PC-3 (cell line): Measurements from ENCODE around the gene NOTCH4. TPM values are rescaled to one million over a fixed set of nuclear protein-coding genes. Genes with fewer than 3 reads are reported as not detected.

Experiments
- ATAC-seq: fragments of 200-7000 bp; cut with Tn5 transposase; 2 replicates; pipeline ENCODE4 v1.9.1; 2020; ENCODE audit warnings: mild to moderate bottlenecking, moderate library complexity
- BruUV-seq: library from RNA; stranded (reverse); fragments of 400-500 nt; replicated peaks from 2 replicates; lab custom pipeline; 2021; lab: Mats Ljungman, UMichigan
- CTCF ChIA-PET: fragments of 300-600 bp; sonication (Branson Sonifier 250); formaldehyde crosslinking; loops from one replicate; lab custom pipeline; 2022; ENCODE audit warnings: antibody characterized with exemption; lab: Charles Lee
- POLR2A ChIA-PET: fragments of 300-600 bp; sonication (Branson Sonifier 250); formaldehyde crosslinking; loops from one replicate; lab custom pipeline; 2022; ENCODE audit warnings: antibody characterized with exemption; ENCODE audit not compliant: unreplicated experiment; lab: Charles Lee
- DNase-seq: peaks from one replicate; pipeline ENCODE4 v3.0.0-alpha.2; 2015
- H2AFZ ChIP-seq: fragments of 300-600 bp; sonication (generic); 2 replicates; pipeline ENCODE4 v1.6.0; 2016; ENCODE audit warnings: antibody characterized with exemption, low read length
- H3F3A ChIP-seq: fragments of 300-600 bp; sonication (generic); one replicate; pipeline ENCODE4 v1.6.0; 2017; ENCODE audit warnings: antibody characterized with exemption, low read length, control low read depth, mild to moderate bottlenecking; ENCODE audit not compliant: unreplicated experiment
- H3K27ac ChIP-seq: fragments of 300-600 bp; sonication (generic); 2 replicates; pipeline ENCODE4 v1.5.1; 2016; ENCODE audit warnings: mild to moderate bottlenecking, low read length
- H3K27me3 ChIP-seq: fragments of 300-600 bp; sonication (generic); 2 replicates; pipeline ENCODE4 v1.6.1; 2016; ENCODE audit warnings: low read length, mixed read lengths
- H3K36me3 ChIP-seq: fragments of 300-600 bp; sonication (generic); 2 replicates; pipeline ENCODE4 v1.6.1; 2016; ENCODE audit warnings: low read depth, mixed run types, low read length, mixed read lengths
- H3K4me1 ChIP-seq: fragments of 300-600 bp; sonication (generic); 2 replicates; pipeline ENCODE4 v1.5.1; 2016; ENCODE audit warnings: low read length; ENCODE audit not compliant: insufficient read depth
- H3K4me2 ChIP-seq: fragments of 300-600 bp; sonication (generic); 2 replicates; pipeline ENCODE4 v1.6.0; 2016; ENCODE audit warnings: low read length
- H3K4me3 ChIP-seq: fragments of 300-600 bp; sonication (generic); 2 replicates; pipeline ENCODE4 v1.5.1; 2016; ENCODE audit warnings: mild to moderate bottlenecking, low read length, mixed read lengths
- H3K79me2 ChIP-seq: fragments of 300-600 bp; sonication (generic); 2 replicates; pipeline ENCODE4 v1.6.1; 2017; ENCODE audit warnings: low read length, mixed read lengths
- H3K9ac ChIP-seq: fragments of 300-600 bp; sonication (generic); 2 replicates; pipeline ENCODE4 v1.6.0; 2016; ENCODE audit warnings: mild to moderate bottlenecking, low read length
- H3K9me2 ChIP-seq: fragments of 300-600 bp; sonication (generic); replicated peaks from 2 replicates; pipeline ENCODE4 v1.6.1; 2016; ENCODE audit warnings: mixed run types, low read length, mixed read lengths
- H3K9me3 ChIP-seq: fragments of 300-600 bp; sonication (generic); 2 replicates; pipeline ENCODE4 v1.6.1; 2016; ENCODE audit warnings: low read length, mixed read lengths
- H4K20me1 ChIP-seq: fragments of 300-600 bp; sonication (generic); 2 replicates; pipeline ENCODE4 v1.6.1; 2016; ENCODE audit warnings: low read length, mixed read lengths
- EZH2 ChIP-seq: fragments of 300-600 bp; sonication (generic); IDR thresholded peaks from one replicate; pipeline ENCODE4 v1.6.1; 2017; ENCODE audit warnings: antibody characterized with exemption, mild to moderate bottlenecking, low read length; ENCODE audit not compliant: unreplicated experiment
- EZH2phosphoT487 ChIP-seq: fragments of 300-600 bp; sonication (generic); IDR thresholded peaks from 2 replicates; pipeline ENCODE4 v1.6.1; 2018; ENCODE audit warnings: mild to moderate bottlenecking, antibody characterized with exemption, low read length, borderline replicate concordance
- intact Hi-C: fragments of 100-400 bp; cut with micrococcal nuclease; formaldehyde crosslinking; loops from 2 replicates; pipeline ENCODE4 v1.9.0; 2023
- total RNA-seq: library from RNA; depleted of rRNA; stranded (reverse); fragments of >200 nt; gene quantifications from 2 replicates; pipeline ENCODE4 v1.2.3, GENCODE V29; 2014
- TF ChIP-seq, protein P1 (sequence below): fragments of 300-600 bp; sonication (generic); conservative IDR thresholded peaks from 2 replicates; pipeline ENCODE4 v1.5.1; 2017; ENCODE audit warnings: antibody characterized with exemption, low read depth, mild to moderate bottlenecking, low read length

NOTCH4 gene
- total RNA-seq, 1 experiment from 2014 or later: 1.7 TPM

DNA sequence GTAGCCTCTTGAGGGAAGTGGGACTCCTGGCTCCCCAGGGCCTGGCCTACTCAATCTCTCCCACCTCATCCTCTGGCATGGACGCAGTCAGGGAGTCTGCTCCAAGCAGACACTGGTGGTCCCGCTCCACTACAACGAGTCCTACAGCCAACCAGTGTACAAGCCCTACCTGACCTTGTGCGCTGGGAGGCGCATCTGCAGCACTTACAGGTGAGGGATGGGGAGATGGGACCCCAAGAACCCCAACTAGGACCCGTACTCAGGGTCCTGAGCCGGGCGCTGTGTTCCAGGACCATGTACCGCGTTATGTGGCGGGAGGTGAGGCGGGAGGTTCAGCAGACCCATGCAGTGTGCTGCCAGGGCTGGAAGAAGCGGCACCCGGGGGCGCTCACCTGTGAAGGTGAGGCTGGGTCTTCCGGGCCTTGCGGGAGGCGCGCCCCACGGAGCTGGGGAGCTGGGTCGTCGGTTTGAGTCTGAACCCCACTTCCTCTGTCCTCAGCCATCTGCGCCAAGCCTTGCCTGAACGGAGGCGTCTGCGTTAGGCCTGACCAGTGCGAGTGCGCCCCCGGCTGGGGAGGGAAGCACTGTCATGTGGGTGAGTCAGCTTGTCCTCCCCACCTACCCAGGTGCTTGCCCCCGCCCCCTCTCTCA, 57.3 kb downstream of the NOTCH4 start:
- Histone ChIP-seq H3F3A (no peaks in the 10 kb centered on the region), H3K27ac (no peak overlapping the region), H3K36me3 (peaks cover 16% of the 10 kb centered on the region; the same call in 1 of the 2 replicates), H3K9me2 (no peaks in the 10 kb centered on the region), H3K27me3 (no peaks in the 10 kb centered on the region), H4K20me1 (no peaks in the 10 kb centered on the region), H3K4me1 (no peaks in the 10 kb centered on the region), H3K9me3 (no peaks in the 10 kb centered on the region), H3K4me2 (no peak overlapping the region), H2AFZ (no peak overlapping the region), H3K79me2 (no peaks in the 10 kb centered on the region), H3K9ac (no peak overlapping the region), H3K4me3 (no peak overlapping the region)
- ATAC-seq: no peak
- ChIA-PET POLR2A (no interaction called here), CTCF (no interaction called here)
- no TSS peak for BruUV-seq
- no peak for DNase-seq
- TF ChIP-seq EZH2phosphoT487 (no peak), EZH2 (no peak)
- TF ChIP-seq, protein P1, sequence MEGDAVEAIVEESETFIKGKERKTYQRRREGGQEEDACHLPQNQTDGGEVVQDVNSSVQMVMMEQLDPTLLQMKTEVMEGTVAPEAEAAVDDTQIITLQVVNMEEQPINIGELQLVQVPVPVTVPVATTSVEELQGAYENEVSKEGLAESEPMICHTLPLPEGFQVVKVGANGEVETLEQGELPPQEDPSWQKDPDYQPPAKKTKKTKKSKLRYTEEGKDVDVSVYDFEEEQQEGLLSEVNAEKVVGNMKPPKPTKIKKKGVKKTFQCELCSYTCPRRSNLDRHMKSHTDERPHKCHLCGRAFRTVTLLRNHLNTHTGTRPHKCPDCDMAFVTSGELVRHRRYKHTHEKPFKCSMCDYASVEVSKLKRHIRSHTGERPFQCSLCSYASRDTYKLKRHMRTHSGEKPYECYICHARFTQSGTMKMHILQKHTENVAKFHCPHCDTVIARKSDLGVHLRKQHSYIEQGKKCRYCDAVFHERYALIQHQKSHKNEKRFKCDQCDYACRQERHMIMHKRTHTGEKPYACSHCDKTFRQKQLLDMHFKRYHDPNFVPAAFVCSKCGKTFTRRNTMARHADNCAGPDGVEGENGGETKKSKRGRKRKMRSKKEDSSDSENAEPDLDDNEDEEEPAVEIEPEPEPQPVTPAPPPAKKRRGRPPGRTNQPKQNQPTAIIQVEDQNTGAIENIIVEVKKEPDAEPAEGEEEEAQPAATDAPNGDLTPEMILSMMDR: no peak
- intact Hi-C loops: no loop called here

DNA sequence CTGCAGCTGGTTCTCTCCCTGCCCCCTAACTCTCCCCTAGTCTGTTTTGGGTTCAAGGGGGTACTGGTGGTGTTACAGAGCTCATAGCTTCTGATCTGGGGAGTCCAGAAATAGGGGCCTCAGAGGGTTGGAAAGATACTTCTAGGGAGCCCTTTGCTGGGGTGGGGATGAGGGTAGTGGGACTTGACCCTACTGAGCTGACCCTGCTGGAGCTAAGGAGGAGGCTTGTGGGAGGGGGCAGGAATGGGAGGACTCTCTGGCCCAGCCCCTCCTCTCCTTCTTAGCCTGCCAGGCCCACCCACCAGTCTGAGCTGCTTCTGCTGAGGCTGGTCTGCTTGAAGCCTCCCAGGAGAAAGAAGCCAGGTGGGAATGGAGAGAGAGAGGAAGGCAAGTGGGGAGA, 59.6 kb downstream of the NOTCH4 start, which contains the start of gene EGFL8:
Gene EGFL8, plus strand, starts transcription at position 301 of the 400 bp plus-strand sequence. CDS start 1,571 bp downstream, outside the sequence.
- no peak for DNase-seq
- Histone ChIP-seq H3F3A (no peaks in the 10 kb centered on the region), H3K4me2 (no peak within 1 kb of the TSS), H3K9me3 (no peaks in the 10 kb centered on the region), H3K9ac (no peak within 1 kb of the TSS), H3K9me2 (no peaks in the 10 kb centered on the region), H2AFZ (no peak within 1 kb of the TSS), H3K36me3 (peaks cover 14% of the 10 kb centered on the region; the same call in 1 of the 2 replicates), H4K20me1 (no peaks in the 10 kb centered on the region), H3K4me1 (no peaks in the 10 kb centered on the region), H3K79me2 (no peaks in the 10 kb centered on the region), H3K27ac (no peak within 1 kb of the TSS), H3K27me3 (no peaks in the 10 kb centered on the region), H3K4me3 (no peak within 1 kb of the TSS)
- no peak for ATAC-seq
- ChIA-PET CTCF (no interaction called here), POLR2A (no interaction called here)
- BruUV-seq: no TSS peak
- TF ChIP-seq, protein P1: no peak
- TF ChIP-seq EZH2phosphoT487 (no peak), EZH2 (no peak)
- intact Hi-C loops: no loop called here

DNA sequence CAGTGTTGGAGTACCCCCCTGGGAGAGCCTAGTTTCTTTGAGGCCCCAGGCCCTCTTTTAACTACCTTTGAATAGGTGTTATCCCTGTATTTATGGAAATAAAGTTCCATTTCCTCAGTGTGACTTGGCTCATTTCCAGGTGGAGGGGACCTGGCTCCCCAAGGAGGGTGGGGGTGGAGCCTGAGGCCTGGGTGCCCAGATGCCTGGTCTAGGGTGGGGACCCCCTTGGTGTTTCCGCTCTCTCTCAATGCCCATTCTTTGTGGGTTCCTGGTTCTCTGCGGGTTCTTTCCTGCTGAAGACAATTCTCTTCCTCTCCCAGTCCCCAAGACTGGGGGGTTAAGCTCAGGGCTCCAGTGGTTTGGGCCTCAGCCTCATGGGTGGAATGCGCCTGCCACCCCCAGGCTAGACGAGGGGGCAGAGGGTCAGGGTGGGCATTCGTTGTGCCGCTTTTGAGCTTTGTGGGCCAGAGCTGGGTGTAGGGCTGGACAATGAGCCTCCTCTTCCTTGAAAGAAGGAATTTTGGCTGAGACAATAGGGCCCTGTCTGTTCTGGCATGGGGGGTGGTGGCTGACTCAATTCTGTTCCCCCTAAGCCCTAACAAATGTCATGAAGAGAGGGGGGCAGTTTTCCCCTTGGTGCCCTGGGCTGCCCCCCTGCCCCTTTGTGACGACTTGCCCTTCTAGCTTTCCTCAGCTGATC, 60.2 kb downstream of the NOTCH4 start:
- no peak overlapping the region for H3K4me2 ChIP-seq
- no peaks in the 10 kb centered on the region for H3K9me3 ChIP-seq
- no peaks in the 10 kb centered on the region for H3K27me3 ChIP-seq
- ChIA-PET CTCF (no interaction called here), POLR2A (no interaction called here)
- no peak overlapping the region for H3K9ac ChIP-seq
- H2AFZ ChIP-seq: no peak overlapping the region
- no peak for DNase-seq
- H3F3A ChIP-seq: no peaks in the 10 kb centered on the region
- no peaks in the 10 kb centered on the region for H3K9me2 ChIP-seq
- H3K79me2 ChIP-seq: no peaks in the 10 kb centered on the region
- no TSS peak for BruUV-seq
- no peak overlapping the region for H3K27ac ChIP-seq
- TF ChIP-seq EZH2phosphoT487 (no peak), EZH2 (no peak)
- TF ChIP-seq, protein P1: no peak
- H3K4me1 ChIP-seq: no peaks in the 10 kb centered on the region
- no peak for ATAC-seq
- peaks cover 14% of the 10 kb centered on the region; the same call in 1 of the 2 replicates for H3K36me3 ChIP-seq
- H3K4me3 ChIP-seq: no peak overlapping the region
- no peaks in the 10 kb centered on the region for H4K20me1 ChIP-seq
- intact Hi-C loops: no loop called here
